DND-41 (cell line): ENCODE results near the gene CFAP100.
A peak's percentile ranks its signal among the peaks of the same experiment; 100 is the strongest.

ENCODE experiments used
- EZH2 ChIP-seq: IDR thresholded peaks from 3 replicates; pipeline ENCODE4 v1.6.1; 2012; ENCODE audit warnings: borderline replicate concordance, low read depth, mild to moderate bottlenecking, moderate library complexity, low read length, inconsistent platforms; ENCODE audit not compliant: severe bottlenecking
- TF ChIP-seq, protein P1 (sequence below): IDR thresholded peaks from 2 replicates; pipeline ENCODE4 v1.5.1; 2012; ENCODE audit warnings: borderline replicate concordance, low read length, moderate library complexity, mild to moderate bottlenecking; ENCODE audit not compliant: poor library complexity, severe bottlenecking; ENCODE audit errors: extremely low read depth

DNA sequence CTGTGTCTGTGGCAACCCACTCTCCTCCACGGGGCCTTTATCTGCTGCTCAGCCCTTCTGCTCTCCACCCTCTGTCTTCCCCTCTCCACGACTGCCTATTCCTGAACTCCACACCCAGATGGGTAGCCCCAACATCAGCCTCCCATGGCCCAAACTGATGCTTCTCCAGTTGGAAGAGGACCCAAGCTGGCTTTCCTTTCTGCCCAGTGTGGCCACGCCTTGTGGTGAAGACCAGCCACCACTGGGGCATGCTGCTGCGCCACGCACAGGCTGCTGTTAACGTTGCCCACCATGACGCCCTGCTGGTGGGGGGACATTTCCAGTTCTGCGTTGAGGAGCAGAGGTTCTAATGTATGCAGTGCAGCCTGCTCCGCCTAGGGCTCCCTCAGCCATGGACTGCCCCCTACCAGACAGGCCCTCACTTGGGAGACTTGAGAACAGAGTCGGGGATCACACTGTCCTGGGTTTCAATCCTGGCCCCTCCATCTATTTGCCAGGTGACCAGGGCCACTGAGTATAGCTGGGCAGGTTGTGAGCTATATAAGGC, 26.9 kb downstream of the CFAP100 start:
- TF ChIP-seq, protein P1, sequence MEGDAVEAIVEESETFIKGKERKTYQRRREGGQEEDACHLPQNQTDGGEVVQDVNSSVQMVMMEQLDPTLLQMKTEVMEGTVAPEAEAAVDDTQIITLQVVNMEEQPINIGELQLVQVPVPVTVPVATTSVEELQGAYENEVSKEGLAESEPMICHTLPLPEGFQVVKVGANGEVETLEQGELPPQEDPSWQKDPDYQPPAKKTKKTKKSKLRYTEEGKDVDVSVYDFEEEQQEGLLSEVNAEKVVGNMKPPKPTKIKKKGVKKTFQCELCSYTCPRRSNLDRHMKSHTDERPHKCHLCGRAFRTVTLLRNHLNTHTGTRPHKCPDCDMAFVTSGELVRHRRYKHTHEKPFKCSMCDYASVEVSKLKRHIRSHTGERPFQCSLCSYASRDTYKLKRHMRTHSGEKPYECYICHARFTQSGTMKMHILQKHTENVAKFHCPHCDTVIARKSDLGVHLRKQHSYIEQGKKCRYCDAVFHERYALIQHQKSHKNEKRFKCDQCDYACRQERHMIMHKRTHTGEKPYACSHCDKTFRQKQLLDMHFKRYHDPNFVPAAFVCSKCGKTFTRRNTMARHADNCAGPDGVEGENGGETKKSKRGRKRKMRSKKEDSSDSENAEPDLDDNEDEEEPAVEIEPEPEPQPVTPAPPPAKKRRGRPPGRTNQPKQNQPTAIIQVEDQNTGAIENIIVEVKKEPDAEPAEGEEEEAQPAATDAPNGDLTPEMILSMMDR, result peak; percentile 13
- TF ChIP-seq EZH2, result no peak
